HG02571 (cell line): ENCODE data around the gene TRMT1L.

Experiments
- ATAC-seq: cut with Tn5 transposase; IDR thresholded peaks from one replicate; pipeline ENCODE4 v1.9.1; 2021; ENCODE audit warnings: mild to moderate bottlenecking, moderate library complexity; ENCODE audit not compliant: unreplicated experiment

Gene TRMT1L

GRCh38 chr1:185112356-185112755 lies 44.4 kb downstream of the TRMT1L start:
- ATAC-seq = no peak

- ATAC-seq = no peak
These were observed 44.9 kb downstream of the TRMT1L start for GRCh38 chr1:185111873-185112272.

GRCh38 chr1:185110145-185110544 lies 46.6 kb downstream of the TRMT1L start:
- ATAC-seq = no peak

- ATAC-seq = no peak
These were observed 48.4 kb downstream of the TRMT1L start for GRCh38 chr1:185108321-185108720.

GRCh38 chr1:185105121-185105520 lies 51.6 kb downstream of the TRMT1L start:
- ATAC-seq = no peak

- no peak for ATAC-seq
These were observed 52.7 kb downstream of the TRMT1L start for GRCh38 chr1:185104083-185104482.

GRCh38 chr1:185096531-185096930 lies 60.2 kb downstream of the TRMT1L start:
- no peak for ATAC-seq

- ATAC-seq = no peak
These were observed 62.0 kb downstream of the TRMT1L start for GRCh38 chr1:185094761-185095160.

GRCh38 chr1:185091480-185091879 lies 65.3 kb downstream of the TRMT1L start:
- no peak for ATAC-seq

GRCh38 chr1:185087746-185088145 lies 69.0 kb downstream of the TRMT1L start:
- no peak for ATAC-seq

GRCh38 chr1:185087101-185087500 lies 69.7 kb downstream of the TRMT1L start:
- ATAC-seq = no peak

- ATAC-seq = no peak
These were observed 72.9 kb downstream of the TRMT1L start for GRCh38 chr1:185083818-185084217.

GRCh38 chr1:185080422-185080821 lies 76.3 kb downstream of the TRMT1L start:
- no peak for ATAC-seq

- no peak for ATAC-seq
These were observed 79.4 kb downstream of the TRMT1L start for GRCh38 chr1:185077374-185077773.

- no peak for ATAC-seq
These were observed 81.3 kb downstream of the TRMT1L start for GRCh38 chr1:185075476-185075875.

- ATAC-seq = no peak
These were observed 82.4 kb downstream of the TRMT1L start for GRCh38 chr1:185074307-185074706.

GRCh38 chr1:185073725-185074124 lies 83.0 kb downstream of the TRMT1L start:
- no peak for ATAC-seq

- ATAC-seq = no peak
These were observed 86.7 kb downstream of the TRMT1L start for GRCh38 chr1:185070051-185070450.

- no peak for ATAC-seq
These were observed 87.5 kb downstream of the TRMT1L start for GRCh38 chr1:185069202-185069772.

GRCh38 chr1:185068341-185068740 lies 88.4 kb downstream of the TRMT1L start:
- no peak for ATAC-seq
